ENCODE data around the gene TKTL2. TPM values are rescaled to one million over a fixed set of nuclear protein-coding genes. Genes with fewer than 3 reads are reported as not detected.

Gene TKTL2
- total RNA-seq, 1 experiment from 2014 or later, result not detected

- DNase-seq, result no peak
These were observed 424 bp downstream of the TKTL2 start for GRCh38 chr4:163473130-163473529.

More at GRCh38 chr4:163473130-163473529, 424 bp downstream of the TKTL2 start:
- Histone ChIP-seq H3K14ac (ENCODE audit: insufficient read depth, low read length) (no peak overlapping the region), H3K9ac (ENCODE audit: extremely low read depth, insufficient read length, low read length) (no peak overlapping the region), H4K8ac (replicated peaks; ENCODE audit: insufficient read length, low read depth, low read length) (no peak overlapping the region), H3K18ac (ENCODE audit: insufficient read length, low read depth, low read length) (no peak overlapping the region), H3K4me1 (ENCODE audit: insufficient read depth, low read length) (no peaks in the 10 kb centered on the region), H3K27me3 (ENCODE audit: insufficient read depth, low read length) (no peaks in the 10 kb centered on the region), H4K20me1 (ENCODE audit: control insufficient read depth, insufficient read depth, insufficient read length) (no peaks in the 10 kb centered on the region), H3K23ac (ENCODE audit: insufficient read length, low read depth, low read length) (no peak overlapping the region), H2BK12ac (ENCODE audit: insufficient read length, low read depth, low read length) (no peak overlapping the region), H2BK5ac (ENCODE audit: insufficient read length, low read length) (no peak overlapping the region), H3K27ac (ENCODE audit: insufficient read length, low read depth, low read length) (no peak overlapping the region), H3K79me2 (ENCODE audit: insufficient read depth, low read length) (no peaks in the 10 kb centered on the region), H3K56ac (ENCODE audit: insufficient read length, low read depth, low read length) (no peak overlapping the region), H2AFZ (ENCODE audit: low read length) (no peak overlapping the region), H3K23me2 (ENCODE audit: insufficient read length, low read depth, low read length, poor library complexity, severe bottlenecking) (no peaks in the 10 kb centered on the region), H4K91ac (ENCODE audit: insufficient read length, low read depth, low read length) (no peak overlapping the region), H2AK5ac (ENCODE audit: insufficient read length, low read length) (no peak overlapping the region), H2BK120ac (ENCODE audit: low read depth, low read length, poor library complexity, severe bottlenecking) (no peak overlapping the region), H3K4ac (ENCODE audit: low read depth, low read length) (no peak overlapping the region), H2BK15ac (ENCODE audit: low read depth, low read length) (no peak overlapping the region), H3K4me2 (ENCODE audit: insufficient read depth, insufficient read length, low read length) (no peak overlapping the region), H2BK20ac (ENCODE audit: low read depth, low read length, poor library complexity, severe bottlenecking) (no peak overlapping the region), H3K9me3 (ENCODE audit: control insufficient read depth, low read depth, low read length) (no peaks in the 10 kb centered on the region), H3T11ph (ENCODE audit: low read length) (no peak overlapping the region), H3K79me1 (ENCODE audit: insufficient read depth, low read depth, low read length, poor library complexity, severe bottlenecking) (no peaks in the 10 kb centered on the region), H4K5ac (ENCODE audit: insufficient read length, low read depth, low read length) (no peak overlapping the region)
- Mint-ChIP-seq H3K4me3 (no peak overlapping the region), H3K36me3 (ENCODE audit: insufficient read depth in 1 of 3, low read depth in 3 of 3) (no peaks in the 10 kb centered on the region), H3K27ac (no peak overlapping the region), H3K27me3 (ENCODE audit: low read depth) (no peaks in the 10 kb centered on the region; the same call in none of the 2 replicates), H3K9me3 (no peaks in the 10 kb centered on the region), H3K4me1 (no peaks in the 10 kb centered on the region)
- no CpG with 5 or more reads among the region's 14 CpGs for WGBS (ENCODE audit: extremely low coverage, insufficient read length, low lambda C conversion rate)
- no peak for TF ChIP-seq CTCF (conservative IDR thresholded peaks at IDR 0.05)

All from H9 (cell line).